K562 (cell line): ENCODE data around the gene MTMR3. TPM values are rescaled to one million over a fixed set of nuclear protein-coding genes. Genes with fewer than 3 reads are reported as not detected.

Experiments
- ATAC-seq: fragments of 200-7000 bp; cut with Tn5 transposase; 3 replicates; pipeline ENCODE4 v1.9.1; 2020; ENCODE audit warnings: moderate library complexity
- BruUV-seq: library from RNA; stranded (reverse); fragments of 400-500 nt; replicated peaks from 2 replicates; lab custom pipeline; 2021; lab: Mats Ljungman, UMichigan
- CTCF ChIA-PET: fragments of 300-600 bp; formaldehyde crosslinking; extraction: SDS; loops from one replicate; lab custom pipeline; 2021; ENCODE audit warnings: low intra/inter-chr PET ratio; lab: Yijun Ruan, JAX
- POLR2A ChIA-PET: fragments of 300-600, 350-650 bp; sonication (Branson Sonifier 250); formaldehyde crosslinking; extraction: SDS; loops from one replicate; lab custom pipeline; 2021; ENCODE audit warnings: antibody characterized with exemption, inconsistent platforms; lab: Yijun Ruan, JAX
- DNase-seq, 4 experiments: peaks; one replicate each; pipeline versions ENCODE4 v3.0.0 to v3.0.0-alpha.2; 2011 to 2018; ENCODE audit warnings: low spot score in 3 of 4, mixed read lengths in 3 of 4; ENCODE audit errors: extremely low read depth in 1 of 4
- FAIRE-seq: peaks from 2 replicates; lab custom pipeline; 2011; peaks lifted over from hg19 to GRCh38; lab: Jason Lieb, UNC
- H2AFZ ChIP-seq: 2 replicates; pipeline ENCODE4 v1.6.0; 2011; ENCODE audit warnings: low read depth, low read length, control low read depth, inconsistent platforms
- H3K27ac ChIP-seq: fragments of 200-600 bp; 3 replicates; pipeline ENCODE4 v1.8.0; 2011; ENCODE audit warnings: low read depth, mild to moderate bottlenecking, control low read depth, inconsistent platforms, low read length, moderate library complexity, mixed read lengths; ENCODE audit errors: extremely low read depth
- H3K27me3 ChIP-seq, 2 experiments: fragments of 300-600 bp in 1 of 2; 2 replicates in 1 of 2; 3 replicates in 1 of 2; pipeline versions ENCODE4 v1.6.0 to v1.8.0; 2011; ENCODE audit warnings: inconsistent platforms in 2 of 2, low read length in 2 of 2, mild to moderate bottlenecking in 1 of 2, mixed read lengths in 1 of 2, moderate library complexity in 1 of 2; ENCODE audit not compliant: control insufficient read depth in 2 of 2, insufficient read depth in 2 of 2
- H3K36me3 ChIP-seq: fragments of 300-600 bp; 3 replicates; pipeline ENCODE4 v1.8.0; 2011; ENCODE audit warnings: mild to moderate bottlenecking, low read length, inconsistent platforms; ENCODE audit not compliant: control insufficient read depth, insufficient read depth
- H3K4me1 ChIP-seq, 2 experiments: fragments of 200-600 bp in 1 of 2; replicated peaks in 1 of 2; 2 replicates in 1 of 2; 3 replicates in 1 of 2; pipeline versions ENCODE4 v1.5.1 to v1.8.0; 2011; ENCODE audit warnings: inconsistent platforms in 2 of 2, low read length in 2 of 2, mild to moderate bottlenecking in 1 of 2, mixed read lengths in 1 of 2, moderate library complexity in 1 of 2; ENCODE audit not compliant: control insufficient read depth in 2 of 2, insufficient read depth in 2 of 2
- H3K4me2 ChIP-seq: 2 replicates; pipeline ENCODE4 v1.6.1; 2011; ENCODE audit warnings: low read length, control low read depth, inconsistent platforms, mixed read lengths; ENCODE audit not compliant: insufficient read depth
- H3K4me3 ChIP-seq: fragments of 200-600 bp; sonication (generic), shearing (Covaris generic); 2 replicates; pipeline ENCODE4 v1.5.1; 2016; ENCODE audit warnings: control low read depth, inconsistent platforms
- H3K79me2 ChIP-seq: fragments of 200-600 bp; 3 replicates; pipeline ENCODE4 v1.8.0; 2011; ENCODE audit warnings: low read length, inconsistent platforms; ENCODE audit not compliant: control insufficient read depth, insufficient read depth
- H3K9ac ChIP-seq, 2 experiments: 2 replicates each; pipeline versions ENCODE4 v1.6.0 to v1.6.1; 2011; ENCODE audit warnings: low read depth in 2 of 2, low read length in 2 of 2, control low read depth in 1 of 2, inconsistent platforms in 1 of 2, mild to moderate bottlenecking in 1 of 2, mixed read lengths in 1 of 2; ENCODE audit not compliant: insufficient read depth in 1 of 2
- H3K9me1 ChIP-seq: one replicate; pipeline ENCODE4 v1.6.0; 2011; ENCODE audit warnings: inconsistent platforms, mild to moderate bottlenecking, low read length, moderate library complexity; ENCODE audit not compliant: control insufficient read depth, insufficient read depth
- H3K9me3 ChIP-seq: replicated peaks from 2 replicates; pipeline ENCODE4 v1.5.1; 2011; ENCODE audit warnings: low read depth, low read length, inconsistent platforms; ENCODE audit not compliant: control insufficient read depth, insufficient read depth
- H4K20me1 ChIP-seq: replicated peaks from 2 replicates; pipeline ENCODE4 v1.6.1; 2011; ENCODE audit warnings: low read length, inconsistent platforms, mixed read lengths; ENCODE audit not compliant: control insufficient read depth, insufficient read depth
- CHD1 ChIP-seq: fragments of 200-600 bp; sonication (generic); IDR thresholded peaks from one replicate; pipeline ENCODE4 v1.6.1; 2012; ENCODE audit warnings: mild to moderate bottlenecking, moderate library complexity, low read length, inconsistent platforms
- GTF2F1 ChIP-seq: IDR thresholded peaks from 2 replicates; pipeline ENCODE4 v1.6.1; 2011; ENCODE audit warnings: low read depth, low read length, improper control_type of control experiment
- HDAC6 ChIP-seq: IDR thresholded peaks from 2 replicates; pipeline ENCODE4 v1.6.1; 2012; ENCODE audit warnings: low read depth, mild to moderate bottlenecking, control low read depth, inconsistent platforms, low read length, moderate library complexity
- PML ChIP-seq: IDR thresholded peaks from 2 replicates; pipeline ENCODE4 v1.6.1; 2012; ENCODE audit warnings: low read length, inconsistent platforms
- U2AF1 ChIP-seq: fragments of 200-400 bp; formaldehyde crosslinking; optimal IDR thresholded peaks from 2 replicates; pipeline ENCODE3; 2017; ENCODE audit warnings: mild to moderate bottlenecking, low read depth, low read length, moderate library complexity
- WGBS: fragments of 100-300 bp; shearing (Covaris generic); methylation state at CpG from one replicate; pipeline ENCODE4 v1.1.6; 2016; ENCODE audit warnings: low coverage, mixed read lengths; ENCODE audit not compliant: insufficient coverage; ENCODE audit errors: missing lambda C conversion rate; 5-methylcytosine and 5-hydroxymethylcytosine counted together
- in situ Hi-C: fragments of 300-500 bp; cut with MboI; formaldehyde crosslinking; loops from 4 replicates; pipeline ENCODE4 v1.15.0; 2018; ENCODE audit warnings: inconsistent platforms, mixed read lengths
- intact Hi-C: fragments of 100-400 bp; cut with micrococcal nuclease; formaldehyde crosslinking; loops from 2 replicates; pipeline ENCODE4 v1.14.2; 2022
- polyA plus RNA-seq, 8 experiments: library from polyadenylated mRNA; depleted of rRNA in 4 of 8; stranded (reverse) in 5 of 8; unstranded in 3 of 8; fragments of >200 nt; fragmentation: Nextera tagmentation in 2 of 8; fragmentation: Illumina TruSeq in 1 of 8; extraction: Ambion mirVana in 2 of 8; extraction: Trizol in 1 of 8; gene quantifications; 2 replicates each; pipeline versions ENCODE4 v1.2.1 to v1.2.3, GENCODE V29; 2011 to 2014; ENCODE audit warnings: inconsistent platforms in 1 of 8, missing spikeins in 1 of 8
- total RNA-seq, 7 experiments: library from RNA; depleted of rRNA in 6 of 7; stranded (reverse); fragments of >200 nt in 6 of 7; fragmentation: Illumina TruSeq in 2 of 7; extraction: Trizol in 2 of 7; gene quantifications; 2 replicates each; pipeline versions ENCODE4 v1.2.1 to v1.2.3, GENCODE V29; 2011 to 2021; ENCODE audit warnings: low replicate concordance in 1 of 7
- TF ChIP-seq, protein P1 (sequence below), 2 experiments: fragments of 150-350 bp in 1 of 2; IDR thresholded peaks; 2 replicates each; pipeline ENCODE4 v1.6.1; 2012 to 2016; ENCODE audit warnings: low read depth in 2 of 2, low read length in 2 of 2, mild to moderate bottlenecking in 1 of 2, moderate library complexity in 1 of 2
- TF ChIP-seq, protein P2 (sequence below): IDR thresholded peaks from 2 replicates; pipeline ENCODE4 v1.6.1; 2011; ENCODE audit not compliant: insufficient read length; ENCODE audit errors: extremely low read depth

The MTMR3 gene
- total and polyA plus RNA-seq, 9 of the 15 experiments (the other 6 are each of a cell fraction or from before 2014, with no cell fraction given): 1.6 to 13.7 (median 7.9) TPM

- TF ChIP-seq, protein P1, sequence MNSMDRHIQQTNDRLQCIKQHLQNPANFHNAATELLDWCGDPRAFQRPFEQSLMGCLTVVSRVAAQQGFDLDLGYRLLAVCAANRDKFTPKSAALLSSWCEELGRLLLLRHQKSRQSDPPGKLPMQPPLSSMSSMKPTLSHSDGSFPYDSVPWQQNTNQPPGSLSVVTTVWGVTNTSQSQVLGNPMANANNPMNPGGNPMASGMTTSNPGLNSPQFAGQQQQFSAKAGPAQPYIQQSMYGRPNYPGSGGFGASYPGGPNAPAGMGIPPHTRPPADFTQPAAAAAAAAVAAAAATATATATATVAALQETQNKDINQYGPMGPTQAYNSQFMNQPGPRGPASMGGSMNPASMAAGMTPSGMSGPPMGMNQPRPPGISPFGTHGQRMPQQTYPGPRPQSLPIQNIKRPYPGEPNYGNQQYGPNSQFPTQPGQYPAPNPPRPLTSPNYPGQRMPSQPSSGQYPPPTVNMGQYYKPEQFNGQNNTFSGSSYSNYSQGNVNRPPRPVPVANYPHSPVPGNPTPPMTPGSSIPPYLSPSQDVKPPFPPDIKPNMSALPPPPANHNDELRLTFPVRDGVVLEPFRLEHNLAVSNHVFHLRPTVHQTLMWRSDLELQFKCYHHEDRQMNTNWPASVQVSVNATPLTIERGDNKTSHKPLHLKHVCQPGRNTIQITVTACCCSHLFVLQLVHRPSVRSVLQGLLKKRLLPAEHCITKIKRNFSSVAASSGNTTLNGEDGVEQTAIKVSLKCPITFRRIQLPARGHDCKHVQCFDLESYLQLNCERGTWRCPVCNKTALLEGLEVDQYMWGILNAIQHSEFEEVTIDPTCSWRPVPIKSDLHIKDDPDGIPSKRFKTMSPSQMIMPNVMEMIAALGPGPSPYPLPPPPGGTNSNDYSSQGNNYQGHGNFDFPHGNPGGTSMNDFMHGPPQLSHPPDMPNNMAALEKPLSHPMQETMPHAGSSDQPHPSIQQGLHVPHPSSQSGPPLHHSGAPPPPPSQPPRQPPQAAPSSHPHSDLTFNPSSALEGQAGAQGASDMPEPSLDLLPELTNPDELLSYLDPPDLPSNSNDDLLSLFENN (IDR thresholded peaks at IDR 0.05; ENCODE audit: low read depth in 2 of 2, low read length in 2 of 2): no peak
- TF ChIP-seq GTF2F1: no peak
- TF ChIP-seq HDAC6: no peak
- TF ChIP-seq U2AF1: no peak
Measured at GRCh38 chr22:29958170-29958569, 75.2 kb downstream of the MTMR3 start (continued).

DNA sequence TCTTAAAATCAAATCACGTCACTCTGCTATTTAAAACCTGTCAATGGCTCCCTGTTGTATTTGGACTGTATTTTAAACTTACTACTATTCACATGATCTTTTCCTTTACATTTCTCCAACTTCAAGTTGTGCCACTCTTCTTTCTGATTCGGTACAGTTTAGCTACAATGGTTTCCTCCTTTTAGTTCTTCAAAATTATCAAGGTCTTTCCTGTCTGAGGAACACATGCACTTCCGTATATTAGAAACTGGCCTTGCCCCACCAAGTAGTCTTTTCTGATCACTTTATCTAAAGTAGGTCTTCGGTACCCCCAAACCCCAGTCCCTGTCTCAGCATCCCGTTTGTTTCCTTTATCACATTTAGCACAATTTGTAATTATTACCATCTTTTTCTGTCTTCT lies 81.8 kb downstream of the MTMR3 start:
- FAIRE-seq (peak; percentile 11), DNase-seq (no peak), ATAC-seq (no peak)
- no peaks in the 10 kb centered on the region for H3K27me3 ChIP-seq
- H3K27ac ChIP-seq: no peak overlapping the region
- in situ Hi-C loops: no loop called here
- no peak for TF ChIP-seq PML
- TF ChIP-seq, protein P2, sequence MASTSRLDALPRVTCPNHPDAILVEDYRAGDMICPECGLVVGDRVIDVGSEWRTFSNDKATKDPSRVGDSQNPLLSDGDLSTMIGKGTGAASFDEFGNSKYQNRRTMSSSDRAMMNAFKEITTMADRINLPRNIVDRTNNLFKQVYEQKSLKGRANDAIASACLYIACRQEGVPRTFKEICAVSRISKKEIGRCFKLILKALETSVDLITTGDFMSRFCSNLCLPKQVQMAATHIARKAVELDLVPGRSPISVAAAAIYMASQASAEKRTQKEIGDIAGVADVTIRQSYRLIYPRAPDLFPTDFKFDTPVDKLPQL: no peak
- no peak for TF ChIP-seq CHD1
- H3K4me2 ChIP-seq: no peak overlapping the region
- no peak overlapping the region for H3K9ac ChIP-seq
- POLR2A ChIA-PET: no interaction called here
- WGBS: 71% methylated on average over 5 of the region's 5 CpGs
- H2AFZ ChIP-seq: no peak overlapping the region
- H3K36me3 ChIP-seq: no peaks in the 10 kb centered on the region
- H4K20me1 ChIP-seq: no peaks in the 10 kb centered on the region
- no peak overlapping the region for H3K4me3 ChIP-seq
- no peaks in the 10 kb centered on the region for H3K79me2 ChIP-seq
- intact Hi-C loops: no loop called here
- no peaks in the 10 kb centered on the region for H3K9me3 ChIP-seq
- no peaks in the 10 kb centered on the region for H3K4me1 ChIP-seq
- BruUV-seq: no TSS peak
- CTCF ChIA-PET: no interaction called here
- no peaks in the 10 kb centered on the region for H3K9me1 ChIP-seq
